Fibroblast of lung (primary cell): ENCODE results near the gene SLC35F5.
"Not testable (repeated sequence)": the region's sequence is repeated elsewhere in the genome, so short reads cannot be mapped to it uniquely, and the experiment has no call there.

ENCODE experiments used
- CTCF ChIP-seq, 2 donors: IDR thresholded peaks in 1 of 2; conservative IDR thresholded peaks in 1 of 2; 1 replicate in 1 of 2; 2 replicates in 1 of 2; pipeline ENCODE4 v1.5.1; 2011 to 2012; ENCODE audit warnings: low read length in 2 of 2, control low read depth in 1 of 2, inconsistent platforms in 1 of 2, low read depth in 1 of 2, mild to moderate bottlenecking in 1 of 2
- EZH2 ChIP-seq: IDR thresholded peaks from 2 replicates; pipeline ENCODE4 v1.5.1; 2012; ENCODE audit warnings: low read length, control low read depth, mild to moderate bottlenecking; ENCODE audit errors: missing control alignments

GRCh38 chr2:113669013-113669412 lies 87.4 kb downstream of the SLC35F5 start:
- not testable (repeated sequence) for TF ChIP-seq CTCF (conservative IDR thresholded peaks at IDR 0.05 in 1 of 2, IDR thresholded peaks at IDR 0.05 in 1 of 2; ENCODE audit: low read depth in 1 of 2, low read length in 2 of 2); EZH2
